T1000 (cell line): ENCODE data around the gene EDA.
"Not testable (repeated sequence)": the region's sequence is repeated elsewhere in the genome, so short reads cannot be mapped to it uniquely, and the experiment has no call there.

ENCODE experiments used
- DNase-seq: peaks from one replicate; lab custom pipeline; 2025; ENCODE audit warnings: mixed read lengths; lab: John Stamatoyannopoulos, UW

Gene EDA

GRCh38 chrX:69746051-69746450 is 130.1 kb downstream of the EDA start:
- DNase-seq = no peak

DNA sequence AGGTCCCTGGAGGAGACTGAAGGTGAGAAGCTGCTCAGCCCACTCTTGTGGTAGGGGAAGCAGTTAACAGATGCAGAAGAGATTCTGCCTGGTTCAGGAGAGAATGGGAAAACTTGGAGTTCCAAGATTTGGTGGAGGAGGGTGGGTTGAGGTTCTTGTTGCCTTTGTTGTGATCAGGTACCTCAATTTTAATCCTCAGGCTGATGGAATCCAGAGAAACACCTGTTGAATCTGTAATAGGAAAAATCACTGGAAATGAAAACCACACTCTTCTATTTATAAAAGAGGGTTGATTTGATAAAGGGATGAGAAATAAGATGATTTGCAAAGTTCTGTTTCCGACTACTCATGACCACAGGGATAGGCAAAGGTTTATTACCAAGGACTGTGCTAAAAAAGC is 132.1 kb downstream of the EDA start:
- no peak for DNase-seq

DNA sequence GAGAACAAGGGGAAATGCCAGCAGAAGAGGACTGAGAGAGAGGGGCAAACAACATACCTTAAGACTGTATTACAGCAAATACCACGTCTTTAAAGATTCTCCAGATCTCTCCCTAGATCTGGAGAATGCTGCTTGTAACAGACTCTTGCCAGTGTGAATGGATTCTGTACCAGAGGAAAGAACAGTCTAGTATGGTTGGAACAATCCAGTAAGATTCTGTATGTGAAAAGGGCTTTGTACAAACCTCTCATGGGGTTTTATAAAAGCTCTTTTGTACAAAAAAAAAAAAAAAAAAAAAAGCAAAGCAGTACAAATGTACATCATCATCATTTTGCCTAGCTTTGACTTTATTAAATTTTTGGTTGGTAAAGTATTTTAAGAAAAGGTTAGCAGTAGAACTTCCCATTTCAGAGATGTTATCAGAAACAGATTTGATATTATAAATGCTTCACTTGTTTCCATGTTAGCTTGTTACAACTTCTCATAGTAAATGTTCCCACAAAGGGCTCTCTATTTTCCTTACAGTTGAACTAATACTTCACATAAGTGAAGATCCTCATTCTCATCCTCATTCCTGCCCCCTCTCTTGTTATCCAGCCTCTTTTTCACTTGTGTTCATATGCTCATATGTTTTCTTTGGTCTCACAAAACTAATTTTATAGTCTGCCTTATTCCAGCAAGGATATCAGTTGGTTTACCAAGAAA is 144.2 kb downstream of the EDA start:
- DNase-seq = no peak

DNA sequence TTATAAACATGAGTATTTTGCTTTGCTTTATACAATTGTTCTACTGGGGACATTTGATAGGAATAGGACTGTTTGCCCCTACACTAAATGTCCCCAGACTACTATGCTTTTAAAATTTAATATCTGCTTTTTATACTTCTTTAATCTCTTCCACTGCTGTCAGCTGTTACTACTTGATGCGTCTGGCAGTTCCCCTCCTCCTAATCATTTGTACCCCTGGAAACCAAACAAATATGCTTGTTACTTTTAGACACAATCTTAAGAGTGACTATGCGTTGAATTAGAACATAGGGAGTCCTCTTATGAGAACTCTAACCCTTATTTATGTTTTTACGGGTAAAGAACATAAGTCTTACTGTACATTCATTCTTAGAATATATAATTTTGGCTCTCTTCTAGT is 145.7 kb downstream of the EDA start:
- DNase-seq = no peak

- no peak for DNase-seq
These were observed 146.4 kb downstream of the EDA start for GRCh38 chrX:69762340-69762739.

DNA sequence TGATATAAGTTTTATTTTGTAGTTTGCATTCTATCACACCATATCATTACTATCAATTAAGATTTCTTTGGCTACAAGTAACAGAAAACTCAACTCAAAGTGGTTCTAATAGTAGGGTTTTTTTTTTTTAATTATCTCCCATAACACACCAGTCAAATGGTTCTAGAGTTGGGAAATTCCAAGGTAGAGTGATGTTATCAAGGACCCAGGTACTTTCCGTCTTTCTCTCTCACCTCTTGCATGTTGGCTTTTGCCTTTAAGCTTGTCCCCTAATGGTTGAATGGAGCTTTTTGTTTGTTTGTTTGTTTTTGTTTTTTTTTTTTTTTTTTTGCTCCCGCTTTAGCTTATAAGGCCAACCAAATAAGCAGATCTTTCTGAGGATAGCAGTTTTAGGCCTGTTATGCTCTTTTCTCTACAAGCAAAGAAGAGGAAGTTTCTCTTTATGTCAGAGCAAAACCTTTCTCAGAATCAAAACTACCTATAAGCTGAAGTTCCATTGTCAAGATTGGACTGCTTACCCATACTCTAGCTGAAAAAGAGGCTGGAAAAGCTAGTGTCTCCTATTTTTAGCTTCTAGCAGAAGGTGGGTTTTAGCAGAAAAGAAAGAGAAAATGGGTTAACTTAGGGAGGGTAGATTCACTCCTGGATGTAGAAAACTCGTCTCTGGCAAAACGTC is 177.5 kb downstream of the EDA start:
- no peak for DNase-seq

GRCh38 chrX:69795702-69796101 is 179.8 kb downstream of the EDA start:
- no peak for DNase-seq

DNA sequence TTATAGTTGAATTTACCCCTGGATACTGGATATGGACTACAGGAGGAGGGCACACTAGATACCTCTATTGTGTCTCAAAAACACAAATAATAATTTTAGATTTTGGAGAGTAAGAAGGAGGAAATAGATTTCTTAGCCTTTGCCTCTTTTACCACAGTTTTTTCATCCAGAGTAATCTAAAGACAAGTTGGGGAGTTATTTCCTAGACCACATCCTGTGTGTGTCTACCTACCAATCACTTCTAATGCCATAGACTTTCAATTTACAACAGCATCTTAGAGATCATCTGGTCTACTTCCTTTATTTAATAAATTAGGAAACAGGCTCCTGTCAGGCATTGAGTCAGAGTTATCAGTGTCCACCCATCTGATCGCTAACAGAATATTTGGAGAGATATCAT is 191.5 kb downstream of the EDA start:
- no peak for DNase-seq

DNA sequence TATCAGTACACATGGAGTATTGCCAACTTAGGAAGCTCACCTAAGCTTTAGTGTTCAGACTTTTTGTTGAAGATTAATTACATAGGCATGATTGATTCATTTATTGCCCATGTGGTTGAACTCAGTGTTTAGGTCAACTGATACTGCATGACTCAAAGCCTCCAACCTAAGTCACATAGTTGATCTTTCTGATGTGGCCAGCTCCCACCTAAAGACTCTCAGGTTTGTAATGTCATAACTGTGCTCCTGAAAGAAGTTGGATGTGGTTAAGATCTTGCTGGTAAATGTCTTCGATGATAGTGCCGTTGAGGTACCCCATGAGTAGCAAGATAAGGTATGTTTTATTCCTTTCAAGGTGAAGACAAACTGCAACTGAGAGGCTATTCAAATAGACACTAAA is 192.5 kb downstream of the EDA start:
- no peak for DNase-seq

GRCh38 chrX:69813677-69814076 is 197.8 kb downstream of the EDA start:
- no peak for DNase-seq

GRCh38 chrX:69815063-69815462 is 199.2 kb downstream of the EDA start:
- no peak for DNase-seq

GRCh38 chrX:69815519-69815918 is 199.6 kb downstream of the EDA start:
- DNase-seq = no peak

GRCh38 chrX:69844636-69845035 is 228.7 kb downstream of the EDA start:
- no peak for DNase-seq

DNA sequence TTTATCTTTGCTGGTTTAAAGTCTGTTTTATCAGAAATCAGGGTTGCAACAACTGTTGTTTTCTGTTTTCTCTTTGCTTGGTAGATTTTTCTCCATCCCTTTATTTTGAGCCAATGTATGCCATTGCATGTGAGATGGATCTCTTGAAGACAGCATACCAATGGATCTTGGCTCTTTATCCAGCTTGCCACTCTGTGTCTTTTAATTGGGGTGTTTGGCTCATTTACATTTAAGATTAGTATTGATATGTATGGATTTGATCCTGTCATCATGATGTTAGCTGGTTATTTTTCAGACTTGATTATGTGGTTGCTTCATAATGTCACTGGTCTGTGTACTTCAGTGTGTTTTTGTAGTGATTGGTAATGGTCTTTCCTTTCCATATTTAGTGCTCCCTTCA is 244.1 kb downstream of the EDA start:
- not testable (repeated sequence) for DNase-seq

GRCh38 chrX:69876221-69876620 is 260.3 kb downstream of the EDA start:
- no peak for DNase-seq

- DNase-seq = no peak
These were observed 268.3 kb downstream of the EDA start for GRCh38 chrX:69884210-69884609.

DNA sequence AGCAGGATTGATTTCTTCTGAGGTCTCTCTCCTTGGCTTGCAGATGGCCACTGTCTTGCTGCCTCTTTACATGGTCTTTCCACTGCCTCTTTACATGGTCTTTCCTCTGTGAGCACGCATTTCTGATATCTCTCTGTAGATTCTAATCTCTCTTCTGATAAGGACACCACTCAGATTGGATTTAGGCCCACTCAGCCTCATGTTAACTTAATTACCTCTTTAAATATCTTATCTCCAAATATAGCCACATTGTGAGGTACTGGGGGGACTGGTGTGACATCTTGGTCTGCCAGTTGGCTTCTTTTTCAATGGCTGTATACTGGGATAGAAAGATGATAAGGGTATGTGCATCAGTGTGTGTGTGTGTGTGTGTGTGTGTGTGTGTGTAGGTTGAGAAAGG is 280.1 kb downstream of the EDA start:
- DNase-seq = no peak

DNA sequence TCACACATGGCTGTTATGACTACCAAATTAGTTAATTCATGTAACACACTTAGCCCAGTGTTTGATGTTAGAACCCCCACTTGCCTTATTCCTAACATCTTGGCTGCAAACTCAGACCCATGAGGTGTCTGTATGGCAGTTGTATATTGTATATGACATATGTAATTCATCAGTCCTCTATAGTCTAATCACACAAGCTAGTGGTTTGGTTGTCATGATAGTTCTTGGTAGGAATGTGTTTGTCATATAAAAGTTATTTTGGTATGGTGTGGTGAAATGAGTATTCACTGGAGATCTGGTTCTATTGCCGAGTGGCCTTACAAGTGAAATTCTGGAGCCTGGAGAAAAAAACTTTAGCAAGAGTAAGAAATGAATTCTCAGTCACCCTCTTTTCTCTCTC is 284.6 kb downstream of the EDA start:
- DNase-seq = no peak

DNA sequence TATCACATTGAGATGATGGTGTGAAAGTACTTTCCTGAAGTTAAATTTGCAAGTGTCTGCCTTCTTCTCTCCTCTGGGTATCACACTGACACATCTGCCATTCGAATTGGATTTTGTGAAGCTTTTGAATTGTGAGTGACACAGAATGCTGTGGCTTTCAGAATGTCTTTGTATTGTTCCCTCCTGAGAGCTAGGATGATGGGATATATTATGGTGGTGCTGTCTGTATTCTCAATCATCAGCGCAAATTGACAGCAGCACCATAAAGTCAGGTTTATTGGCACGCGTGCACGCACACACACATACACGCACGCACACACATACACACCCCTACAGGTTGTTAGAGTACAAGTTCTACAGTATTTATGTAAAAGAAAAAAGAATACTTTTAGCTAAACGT is 290.5 kb downstream of the EDA start:
- no peak for DNase-seq

- DNase-seq = no peak
These were observed 298.9 kb downstream of the EDA start for GRCh38 chrX:69914781-69915180.

DNA sequence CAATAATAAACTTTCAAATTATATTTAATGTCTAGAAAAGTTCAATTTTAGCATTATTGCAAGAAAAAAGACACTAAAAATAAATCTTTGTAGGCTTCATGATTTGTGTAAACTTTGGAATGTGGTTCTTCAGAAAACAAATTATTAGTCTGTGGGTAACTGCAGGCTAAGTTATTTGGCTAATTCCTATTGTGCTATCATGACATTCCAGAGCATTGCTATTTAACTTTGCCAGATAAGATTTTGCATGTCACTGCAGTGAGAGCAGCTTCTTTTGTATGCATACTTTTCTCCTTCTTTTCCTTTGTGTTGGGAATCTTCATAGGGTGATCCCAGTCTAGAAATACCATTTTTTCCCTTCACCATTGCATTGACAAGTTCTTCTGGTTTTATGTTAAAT is 303.8 kb downstream of the EDA start:
- no peak for DNase-seq

GRCh38 chrX:69932323-69932722 is 316.4 kb downstream of the EDA start:
- no peak for DNase-seq

- no peak for DNase-seq
These were observed 332.4 kb downstream of the EDA start for GRCh38 chrX:69948276-69948797.

- no peak for DNase-seq
These were observed 335.8 kb downstream of the EDA start for GRCh38 chrX:69951753-69952152.
